H1 (cell line): ENCODE data around the gene ARMC12. TPM values are rescaled to one million over a fixed set of nuclear protein-coding genes. Genes with fewer than 3 reads are reported as not detected.

Experiments
- polyA plus RNA-seq, 7 experiments: library from polyadenylated mRNA; depleted of rRNA in 3 of 7; stranded (reverse) in 5 of 7; unstranded in 2 of 7; fragments of >200 nt in 5 of 7; fragments of 200-250 nt in 2 of 7; gene quantifications; 1 replicate in 5 of 7; 2 replicates in 1 of 7; 4 replicates in 1 of 7; pipeline versions ENCODE4 v1.2.1 to v1.2.3, GENCODE V29; 2011 to 2013; ENCODE audit warnings: missing spikeins in 2 of 7, mixed read lengths in 2 of 7
- total RNA-seq: library from RNA; stranded (reverse); fragmentation: NEBNext Ultra II Directional; extraction: Animal tissue kit (Norgen Biotek cat#: 25700); gene quantifications from 2 replicates; pipeline ENCODE4 v1.2.1, GENCODE V29; 2021
- TF ChIP-seq, protein P1 (sequence below): IDR thresholded peaks from 2 replicates; pipeline ENCODE4 v1.6.1; 2011; ENCODE audit warnings: low read length, improper control_type of control experiment

Gene ARMC12
- total and polyA plus RNA-seq, 2 of the 8 experiments (the other 6 are each of a cell fraction or from before 2014, with no cell fraction given) = 0.86 to 3.7 TPM

DNA sequence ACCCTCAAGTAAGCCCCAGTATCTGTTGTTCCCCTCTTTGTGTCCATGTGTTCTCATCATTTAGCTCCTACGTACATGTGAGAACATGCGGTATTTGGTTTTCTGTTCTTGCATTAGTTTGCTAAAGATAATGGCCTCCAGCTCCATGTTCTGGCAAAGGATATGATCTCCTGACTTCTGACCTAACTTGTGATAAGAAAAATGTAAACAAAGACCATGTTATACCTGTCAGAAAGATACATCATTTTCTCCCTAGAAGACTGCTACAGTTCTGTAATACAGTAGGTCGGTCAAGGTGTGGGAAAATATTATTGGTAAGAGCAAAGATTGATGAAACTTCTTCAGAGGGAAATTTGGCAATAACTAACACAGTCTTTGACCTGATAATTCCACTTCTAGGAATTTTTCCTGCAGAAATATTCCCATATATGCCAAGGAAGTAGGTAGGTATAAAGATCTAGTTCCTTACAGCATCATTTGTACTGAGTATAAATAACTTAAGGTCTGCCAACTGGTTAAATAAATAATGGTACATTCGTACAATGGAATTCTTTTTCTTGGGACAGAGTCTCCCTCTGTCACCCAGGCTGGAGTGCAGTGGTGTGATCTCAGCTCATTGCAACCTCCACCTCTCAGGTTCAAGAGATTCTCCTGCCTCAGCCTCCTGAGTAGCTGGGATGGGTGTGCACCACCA is 29.0 kb upstream of the ARMC12 start (continued):
- TF ChIP-seq, protein P1, sequence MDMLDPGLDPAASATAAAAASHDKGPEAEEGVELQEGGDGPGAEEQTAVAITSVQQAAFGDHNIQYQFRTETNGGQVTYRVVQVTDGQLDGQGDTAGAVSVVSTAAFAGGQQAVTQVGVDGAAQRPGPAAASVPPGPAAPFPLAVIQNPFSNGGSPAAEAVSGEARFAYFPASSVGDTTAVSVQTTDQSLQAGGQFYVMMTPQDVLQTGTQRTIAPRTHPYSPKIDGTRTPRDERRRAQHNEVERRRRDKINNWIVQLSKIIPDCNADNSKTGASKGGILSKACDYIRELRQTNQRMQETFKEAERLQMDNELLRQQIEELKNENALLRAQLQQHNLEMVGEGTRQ = no peak
